WI38 (cell line): ENCODE data around the gene ZBTB46.

Experiments
- H3K4me3 ChIP-seq: 2 replicates; pipeline ENCODE4 v1.5.1; 2011; ENCODE audit warnings: low read depth, mild to moderate bottlenecking, control low read depth, low read length
- CTCF ChIP-seq: IDR thresholded peaks from 2 replicates; pipeline ENCODE4 v1.5.1; 2012; ENCODE audit warnings: low read depth, mild to moderate bottlenecking, control low read depth, low read length

The ZBTB46 gene

GRCh38 chr20:63828545-63828944 is 2.5 kb downstream of the ZBTB46 start:
- no peak overlapping the region for H3K4me3 ChIP-seq
- no peak for TF ChIP-seq CTCF

- H3K4me3 ChIP-seq = no peak overlapping the region
- no peak for TF ChIP-seq CTCF
Observed at GRCh38 chr20:63828124-63828523, 2.9 kb downstream of the ZBTB46 start.

GRCh38 chr20:63826753-63827152 is 4.3 kb downstream of the ZBTB46 start:
- no peak overlapping the region for H3K4me3 ChIP-seq
- TF ChIP-seq CTCF = no peak

- no peak overlapping the region for H3K4me3 ChIP-seq
- TF ChIP-seq CTCF = no peak
Observed at GRCh38 chr20:63825331-63826118, 5.5 kb downstream of the ZBTB46 start.

- TF ChIP-seq CTCF = no peak
- H3K4me3 ChIP-seq = no peak overlapping the region
Observed at GRCh38 chr20:63823691-63824311, 7.3 kb downstream of the ZBTB46 start.

GRCh38 chr20:63822276-63822696 is 8.8 kb downstream of the ZBTB46 start:
- no peak for TF ChIP-seq CTCF
- H3K4me3 ChIP-seq = no peak overlapping the region

GRCh38 chr20:63821811-63822210 is 9.3 kb downstream of the ZBTB46 start:
- no peak overlapping the region for H3K4me3 ChIP-seq
- no peak for TF ChIP-seq CTCF
